Nephron (organoid): ENCODE data around the gene A1BG.

Source experiments
- H3K27ac Mint-ChIP-seq, 3 experiments: 2 replicates each; pipeline ENCODE4 v1.8.0; 2020; ENCODE audit warnings: mixed read lengths in 3 of 3, mild to moderate bottlenecking in 2 of 3, moderate library complexity in 1 of 3
- H3K27me3 Mint-ChIP-seq: 2 replicates; pipeline ENCODE4 v1.8.0; 2021; ENCODE audit warnings: low read depth, mild to moderate bottlenecking, moderate library complexity, mixed read lengths
- H3K36me3 Mint-ChIP-seq: 2 replicates; pipeline ENCODE4 v1.8.0; 2020; ENCODE audit warnings: low read depth, mixed read lengths
- H3K4me1 Mint-ChIP-seq: 2 replicates; pipeline ENCODE4 v1.8.0; 2020; ENCODE audit warnings: mixed read lengths
- H3K4me3 Mint-ChIP-seq, 3 experiments: 2 replicates each; pipeline ENCODE4 v1.8.0; 2020; ENCODE audit warnings: mild to moderate bottlenecking in 3 of 3, mixed read lengths in 3 of 3, moderate library complexity in 2 of 3
- H3K9me3 Mint-ChIP-seq: 2 replicates; pipeline ENCODE4 v1.8.0; 2020; ENCODE audit warnings: mixed read lengths
- CTCF ChIP-seq, 3 experiments: fragments of 200-600 bp; sonication (generic); IDR thresholded peaks; one replicate each; pipeline ENCODE4 v1.5.0; 2021; ENCODE audit warnings: antibody characterized with exemption in 3 of 3; ENCODE audit not compliant: unreplicated experiment in 3 of 3

A1BG gene

GRCh38 chr19:58345558-58345957 is 7.7 kb downstream of the A1BG start:
- Mint-ChIP-seq H3K27ac (peak overlapping the region in 1 of 3 experiments; percentile 15), H3K36me3 (peaks cover 22% of the 10 kb centered on the region), H3K4me3 (peak overlapping the region; percentile 92 to 97 (median 97)), H3K9me3 (no peaks in the 10 kb centered on the region), H3K4me1 (peaks cover 11% of the 10 kb centered on the region), H3K27me3 (no peaks in the 10 kb centered on the region)
- no peak for TF ChIP-seq CTCF (IDR thresholded peaks at IDR 0.05; ENCODE audit: unreplicated experiment in 3 of 3)

GRCh38 chr19:58338825-58339558 is 14.3 kb downstream of the A1BG start:
- Mint-ChIP-seq H3K4me3 (no peak overlapping the region), H3K27me3 (no peaks in the 10 kb centered on the region)

GRCh38 chr19:58338336-58338735 is 15.0 kb downstream of the A1BG start:
- Mint-ChIP-seq H3K4me3 (no peak overlapping the region), H3K4me1 (no peaks in the 10 kb centered on the region), H3K36me3 (peaks cover 61% of the 10 kb centered on the region), H3K27ac (no peak overlapping the region), H3K27me3 (no peaks in the 10 kb centered on the region), H3K9me3 (no peaks in the 10 kb centered on the region)
- TF ChIP-seq CTCF (IDR thresholded peaks at IDR 0.05; ENCODE audit: unreplicated experiment in 3 of 3): no peak

More at GRCh38 chr19:58338825-58339558, 14.3 kb downstream of the A1BG start:
- Mint-ChIP-seq H3K4me1 (no peaks in the 10 kb centered on the region), H3K27ac (no peak overlapping the region), H3K9me3 (no peaks in the 10 kb centered on the region), H3K36me3 (peaks cover 61% of the 10 kb centered on the region)
- no peak for TF ChIP-seq CTCF (IDR thresholded peaks at IDR 0.05; ENCODE audit: unreplicated experiment in 3 of 3)

GRCh38 chr19:58336820-58337219 is 16.5 kb downstream of the A1BG start:
- no peak overlapping the region for H3K27ac Mint-ChIP-seq
- no peaks in the 10 kb centered on the region for H3K27me3 Mint-ChIP-seq
- no peak for TF ChIP-seq CTCF (IDR thresholded peaks at IDR 0.05; ENCODE audit: unreplicated experiment in 3 of 3)
- no peak overlapping the region for H3K4me3 Mint-ChIP-seq
- H3K4me1 Mint-ChIP-seq: no peaks in the 10 kb centered on the region
- no peaks in the 10 kb centered on the region for H3K9me3 Mint-ChIP-seq
- peaks cover 53% of the 10 kb centered on the region for H3K36me3 Mint-ChIP-seq

GRCh38 chr19:58336216-58336615 is 17.1 kb downstream of the A1BG start:
- TF ChIP-seq CTCF (IDR thresholded peaks at IDR 0.05; ENCODE audit: unreplicated experiment in 3 of 3): no peak
- H3K27ac Mint-ChIP-seq: no peak overlapping the region
- no peak overlapping the region for H3K4me3 Mint-ChIP-seq
- H3K4me1 Mint-ChIP-seq: no peaks in the 10 kb centered on the region
- no peaks in the 10 kb centered on the region for H3K27me3 Mint-ChIP-seq
- H3K9me3 Mint-ChIP-seq: no peaks in the 10 kb centered on the region
- H3K36me3 Mint-ChIP-seq: peaks cover 49% of the 10 kb centered on the region

- Mint-ChIP-seq H3K4me3 (no peak overlapping the region), H3K9me3 (no peaks in the 10 kb centered on the region), H3K4me1 (peaks cover 4% of the 10 kb centered on the region), H3K27ac (no peak overlapping the region), H3K36me3 (peaks cover 44% of the 10 kb centered on the region), H3K27me3 (no peaks in the 10 kb centered on the region)
- no peak for TF ChIP-seq CTCF (IDR thresholded peaks at IDR 0.05; ENCODE audit: unreplicated experiment in 3 of 3)
Observed at GRCh38 chr19:58335630-58336029, 17.7 kb downstream of the A1BG start.
